ENCODE results near the gene INIP.

Gene INIP

GRCh38 chr9:112760821-112761220, 42.9 kb upstream of the INIP start:
- no peak for TF ChIP-seq CTCF (conservative IDR thresholded peaks at IDR 0.05; ENCODE audit: low read depth, low read length)
- no peak for DNase-seq (ENCODE audit: low read depth)
- no peak overlapping the region for H3K4me3 ChIP-seq (ENCODE audit: low read length)

GRCh38 chr9:112757940-112758339, 40.0 kb upstream of the INIP start:
- H3K4me3 ChIP-seq (ENCODE audit: low read length): no peak overlapping the region
- no peak for DNase-seq (ENCODE audit: low read depth)
- TF ChIP-seq CTCF (conservative IDR thresholded peaks at IDR 0.05; ENCODE audit: low read depth, low read length): no peak

DNA sequence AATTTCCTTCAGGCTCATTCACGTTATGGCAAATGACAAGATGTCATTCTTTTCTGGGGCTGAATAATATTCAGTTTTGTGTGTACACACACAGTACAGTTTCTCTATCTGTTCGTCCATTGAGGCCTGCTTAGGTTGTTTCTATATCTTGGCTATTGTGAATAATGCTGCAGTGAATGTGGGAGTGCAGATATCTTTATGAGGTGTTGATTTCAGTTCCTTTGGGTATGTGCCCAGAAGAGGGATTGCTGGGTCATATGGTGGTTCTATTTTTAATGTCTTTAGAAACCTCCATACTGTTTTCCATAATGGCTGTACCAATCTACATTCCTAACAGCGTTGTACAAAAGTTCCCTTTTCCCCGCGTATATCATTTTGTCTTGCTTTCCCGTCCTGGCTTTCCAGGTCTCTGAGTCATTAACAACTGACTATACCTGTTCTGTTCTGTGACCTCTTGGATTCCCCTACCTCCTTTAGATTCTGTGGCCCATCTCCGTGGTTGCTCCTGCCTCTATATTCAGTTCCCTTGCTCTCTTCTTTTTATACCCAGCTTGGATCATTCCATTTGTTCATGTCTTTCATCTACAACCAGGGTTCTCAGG, 39.5 kb upstream of the INIP start:
- H3K4me3 ChIP-seq (ENCODE audit: low read length): no peak overlapping the region
- peak; percentile 69 for DNase-seq (ENCODE audit: low read depth)
- no peak for TF ChIP-seq CTCF (conservative IDR thresholded peaks at IDR 0.05; ENCODE audit: low read depth, low read length)

DNA sequence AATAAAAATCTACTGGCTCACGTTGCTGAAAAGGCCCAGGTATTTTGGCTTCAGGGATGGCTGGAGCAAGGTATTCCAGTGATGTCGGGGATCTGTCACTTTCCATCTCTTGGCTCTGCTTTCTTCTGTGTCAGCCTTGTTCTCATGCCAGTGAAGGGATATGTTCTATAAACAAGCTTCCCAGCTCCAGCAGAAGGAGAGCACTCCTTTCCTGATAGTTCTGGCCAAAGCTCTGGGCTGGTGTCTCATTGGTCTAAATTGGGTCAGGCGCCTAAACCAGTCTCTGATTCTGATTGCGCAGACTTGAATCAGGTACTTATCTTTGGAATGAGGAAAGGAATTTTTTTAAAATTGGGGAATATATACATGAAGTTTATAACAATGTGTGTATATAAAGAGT, 37.8 kb upstream of the INIP start:
- no peak for TF ChIP-seq CTCF (conservative IDR thresholded peaks at IDR 0.05; ENCODE audit: low read depth, low read length)
- DNase-seq (ENCODE audit: low read depth): no peak
- H3K4me3 ChIP-seq (ENCODE audit: low read length): no peak overlapping the region

GRCh38 chr9:112755016-112755427, 37.1 kb upstream of the INIP start:
- H3K4me3 ChIP-seq (ENCODE audit: low read length): no peak overlapping the region
- no peak for DNase-seq (ENCODE audit: low read depth)

GRCh38 chr9:112754578-112754977, 36.7 kb upstream of the INIP start:
- no peak for TF ChIP-seq CTCF (conservative IDR thresholded peaks at IDR 0.05; ENCODE audit: low read depth, low read length)
- H3K4me3 ChIP-seq (ENCODE audit: low read length): no peak overlapping the region
- DNase-seq (ENCODE audit: low read depth): no peak

More at GRCh38 chr9:112755016-112755427, 37.1 kb upstream of the INIP start:
- TF ChIP-seq CTCF (conservative IDR thresholded peaks at IDR 0.05; ENCODE audit: low read depth, low read length): no peak

DNA sequence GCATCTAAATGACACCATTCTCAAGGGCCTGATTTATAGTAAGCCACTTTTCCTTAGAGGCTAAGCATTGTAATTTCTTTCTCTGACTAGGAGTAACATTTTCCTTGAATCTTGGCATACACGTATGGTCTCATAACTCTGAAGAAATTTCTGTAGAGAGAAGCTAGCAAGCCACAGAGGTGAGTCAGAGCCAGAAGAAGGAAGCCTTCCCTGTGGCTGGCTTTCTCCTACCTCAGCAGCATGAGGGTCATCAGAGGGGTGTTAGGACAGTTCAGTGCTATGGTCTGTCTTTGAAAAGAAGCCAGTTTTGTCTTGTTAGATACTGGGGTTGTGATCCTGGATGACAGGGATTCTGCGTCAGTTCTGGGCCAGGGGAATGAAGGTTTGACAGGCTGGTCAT, 35.8 kb upstream of the INIP start:
- H3K4me3 ChIP-seq (ENCODE audit: low read length): no peak overlapping the region
- peak; percentile 55 for DNase-seq (ENCODE audit: low read depth)
- no peak for TF ChIP-seq CTCF (conservative IDR thresholded peaks at IDR 0.05; ENCODE audit: low read depth, low read length)
